Activated B cell treated with CpG ODN at 0.5 μM for 24 hours (primary cell): ENCODE measurements around the gene RBKS. TPM values are rescaled to one million over a fixed set of nuclear protein-coding genes. Genes with fewer than 3 reads are reported as not detected.

Source experiments
- ATAC-seq: fragments of 200-7000 bp; cut with Tn5 transposase; one replicate; pipeline ENCODE4 v1.10.0; 2021; ENCODE audit warnings: low read depth, mild to moderate bottlenecking, moderate library complexity
- CTCF ChIA-PET: fragments of 350-600 bp; sonication (Branson Sonifier 250); formaldehyde crosslinking; loops from one replicate; lab custom pipeline; 2021; ENCODE audit warnings: antibody characterized with exemption; lab: Charles Lee
- POLR2A ChIA-PET: fragments of 350-600 bp; sonication (Branson Sonifier 250); formaldehyde crosslinking; loops from one replicate; lab custom pipeline; 2021; ENCODE audit warnings: antibody characterized with exemption; lab: Charles Lee
- DNase-seq: peaks from one replicate; pipeline ENCODE4 v3.0.0; 2022
- H3K27ac Mint-ChIP-seq: one replicate; pipeline ENCODE4 v1.8.0; 2020; ENCODE audit warnings: mixed read lengths
- H3K27me3 Mint-ChIP-seq: one replicate; pipeline ENCODE4 v1.8.0; 2021; ENCODE audit warnings: mixed read lengths
- H3K36me3 Mint-ChIP-seq: one replicate; pipeline ENCODE4 v1.8.0; 2021; ENCODE audit warnings: low read depth, mixed read lengths
- H3K4me1 Mint-ChIP-seq: one replicate; pipeline ENCODE4 v1.8.0; 2021; ENCODE audit warnings: mixed read lengths
- H3K4me3 Mint-ChIP-seq: one replicate; pipeline ENCODE4 v1.8.0; 2020; ENCODE audit warnings: mild to moderate bottlenecking, mixed read lengths
- H3K9me3 Mint-ChIP-seq: one replicate; pipeline ENCODE4 v1.8.0; 2020; ENCODE audit warnings: mixed read lengths
- CTCF ChIP-seq: fragments of 200-600 bp; IDR thresholded peaks from one replicate; pipeline ENCODE4 v1.8.0; 2022; ENCODE audit warnings: antibody characterized with exemption, mild to moderate bottlenecking
- intact Hi-C: fragments of 100-400 bp; cut with micrococcal nuclease; formaldehyde crosslinking; loops from one replicate; pipeline ENCODE4 v1.15.1; 2024
- total RNA-seq: library from RNA; stranded (reverse); gene quantifications from 2 replicates; pipeline ENCODE4 v1.2.3, GENCODE V29; 2022

Gene RBKS
- total RNA-seq, 1 donor from 2014 or later: 3.1 TPM

GRCh38 chr2:27798948-27799645 lies 91.1 kb downstream of the RBKS start:
- Mint-ChIP-seq H3K4me1 (no peaks in the 10 kb centered on the region), H3K9me3 (no peaks in the 10 kb centered on the region), H3K27me3 (no peaks in the 10 kb centered on the region), H3K4me3 (no peak overlapping the region), H3K27ac (no peak overlapping the region), H3K36me3 (no peaks in the 10 kb centered on the region)
- CTCF ChIA-PET: no interaction called here
- intact Hi-C loops: no loop called here
- POLR2A ChIA-PET: no interaction called here
- no peak for TF ChIP-seq CTCF
- no peak for DNase-seq
- ATAC-seq: no peak

GRCh38 chr2:27798486-27798885 lies 91.7 kb downstream of the RBKS start:
- ChIA-PET CTCF (no interaction called here), POLR2A (no interaction called here)
- Mint-ChIP-seq H3K27me3 (no peaks in the 10 kb centered on the region), H3K9me3 (no peaks in the 10 kb centered on the region), H3K4me1 (no peaks in the 10 kb centered on the region), H3K36me3 (no peaks in the 10 kb centered on the region), H3K4me3 (no peak overlapping the region), H3K27ac (no peak overlapping the region)
- intact Hi-C loops: no loop called here
- no peak for TF ChIP-seq CTCF
- DNase-seq (no peak), ATAC-seq (no peak)

GRCh38 chr2:27797841-27798240 lies 92.3 kb downstream of the RBKS start:
- ChIA-PET CTCF (no interaction called here), POLR2A (no interaction called here)
- Mint-ChIP-seq H3K4me1 (no peaks in the 10 kb centered on the region), H3K27ac (no peak overlapping the region), H3K36me3 (no peaks in the 10 kb centered on the region), H3K4me3 (no peak overlapping the region), H3K27me3 (no peaks in the 10 kb centered on the region), H3K9me3 (no peaks in the 10 kb centered on the region)
- ATAC-seq (no peak), DNase-seq (no peak)
- intact Hi-C loops: no loop called here
- no peak for TF ChIP-seq CTCF

- ChIA-PET POLR2A (no interaction called here), CTCF (no interaction called here)
- DNase-seq (no peak), ATAC-seq (no peak)
- Mint-ChIP-seq H3K27me3 (no peaks in the 10 kb centered on the region), H3K4me3 (no peak overlapping the region), H3K27ac (no peak overlapping the region), H3K36me3 (no peaks in the 10 kb centered on the region), H3K9me3 (no peaks in the 10 kb centered on the region), H3K4me1 (no peaks in the 10 kb centered on the region)
- no peak for TF ChIP-seq CTCF
- intact Hi-C loops: no loop called here
Observed at GRCh38 chr2:27796791-27797765, 93.1 kb downstream of the RBKS start.

- intact Hi-C loops: no loop called here
- TF ChIP-seq CTCF: no peak
- POLR2A ChIA-PET: interaction anchor here (0.7 kb wide), 1 partner anchor 127 kb away, joined by 4 read pairs; no protein-coding TSS in a partner anchor
- no peaks in the 10 kb centered on the region for H3K27me3 Mint-ChIP-seq
- no peaks in the 10 kb centered on the region for H3K4me1 Mint-ChIP-seq
- H3K9me3 Mint-ChIP-seq: no peaks in the 10 kb centered on the region
- no peaks in the 10 kb centered on the region for H3K36me3 Mint-ChIP-seq
- H3K27ac Mint-ChIP-seq: no peak overlapping the region
- no peak for DNase-seq
- no peak overlapping the region for H3K4me3 Mint-ChIP-seq
- CTCF ChIA-PET: no interaction called here
- ATAC-seq: no peak
Observed at GRCh38 chr2:27795868-27796277, 94.3 kb downstream of the RBKS start.
